ENCODE measurements around the gene USP17L13. TPM values are rescaled to one million over a fixed set of nuclear protein-coding genes. Genes with fewer than 3 reads are reported as not detected.
"Not testable (repeated sequence)": the region's sequence is repeated elsewhere in the genome, so short reads cannot be mapped to it uniquely, and the experiment has no call there.

Gene USP17L13
- total and polyA plus RNA-seq, 4 donors: not detected

DNA sequence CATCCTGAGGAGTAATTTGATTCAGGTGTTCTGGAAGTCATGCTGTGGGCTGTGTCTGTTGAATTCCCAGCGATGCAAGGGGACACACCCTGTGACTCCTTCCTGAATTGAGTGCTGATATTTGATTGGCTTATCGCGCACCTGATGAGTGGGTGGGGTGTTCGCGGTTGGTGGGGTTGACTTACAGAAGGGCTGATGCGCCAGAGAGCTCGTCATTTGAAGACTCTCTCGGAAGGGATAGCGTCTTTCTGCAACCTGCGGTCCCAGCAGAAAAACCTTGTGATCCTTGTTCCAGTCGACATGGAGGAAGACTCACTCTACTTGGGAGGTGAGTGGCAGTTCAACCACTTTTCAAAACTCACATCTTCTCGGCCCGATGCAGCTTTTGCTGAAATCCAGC is 28.4 kb downstream of the USP17L13 start, which contains the start of gene USP17L19:
USP17L19 (plus strand) TSS at position 301 of the 400 bp plus-strand sequence; CDS start at position 301, 0 bp downstream.
- DNase-seq (ENCODE audit: low read depth in 4 of 6, low spot score in 6 of 6); H3K36me3 ChIP-seq (ENCODE audit: control insufficient read depth, insufficient read depth, low read length): not testable (repeated sequence)
- no CpG with 5 or more reads among the region's 13 CpGs for WGBS (ENCODE audit: insufficient coverage)

DNA sequence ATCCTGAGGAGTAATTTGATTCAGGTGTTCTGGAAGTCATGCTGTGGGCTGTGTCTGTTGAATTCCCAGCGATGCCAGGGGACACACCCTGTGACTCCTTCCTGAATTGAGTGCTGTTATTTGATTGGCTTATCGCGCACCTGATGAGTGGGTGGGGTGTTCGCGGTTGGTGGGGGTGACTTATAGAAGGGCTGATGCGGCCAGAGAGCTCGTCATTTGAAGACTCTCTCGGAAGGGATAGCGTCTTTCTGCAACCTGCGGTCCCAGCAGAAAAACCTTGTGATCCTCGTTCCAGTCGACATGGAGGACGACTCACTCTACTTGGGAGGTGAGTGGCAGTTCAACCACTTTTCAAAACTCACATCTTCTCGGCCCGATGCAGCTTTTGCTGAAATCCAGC is 33.1 kb downstream of the USP17L13 start, which contains the start of gene USP17L20:
USP17L20 (plus strand) TSS at position 301 of the 400 bp plus-strand sequence; CDS start at position 301, 0 bp downstream.
- not testable (repeated sequence) for H3K27ac ChIP-seq (ENCODE audit: low read depth, low read length); H3K9me3 ChIP-seq (ENCODE audit: control insufficient read depth, insufficient read depth, low read length); H3K4me1 ChIP-seq (ENCODE audit: control insufficient read depth, insufficient read depth, low read length); H3K27me3 ChIP-seq (ENCODE audit: control insufficient read depth, insufficient read depth, low read length); DNase-seq (ENCODE audit: low read depth in 4 of 6, low spot score in 6 of 6); H3K4me3 ChIP-seq (ENCODE audit: low read depth, low read length); H3K36me3 ChIP-seq (ENCODE audit: control insufficient read depth, insufficient read depth, low read length)
- no CpG with 5 or more reads among the region's 15 CpGs for WGBS (ENCODE audit: insufficient coverage)

More for the DNA sequence above, 28.4 kb downstream of the USP17L13 start, which contains the start of gene USP17L19:
- H3K4me1 ChIP-seq (ENCODE audit: control insufficient read depth, insufficient read depth, low read length); H3K9me3 ChIP-seq (ENCODE audit: control insufficient read depth, insufficient read depth, low read length); H3K4me3 ChIP-seq (ENCODE audit: low read depth, low read length); H3K27me3 ChIP-seq (ENCODE audit: control insufficient read depth, insufficient read depth, low read length); H3K27ac ChIP-seq (ENCODE audit: low read depth, low read length): not testable (repeated sequence)

DNA sequence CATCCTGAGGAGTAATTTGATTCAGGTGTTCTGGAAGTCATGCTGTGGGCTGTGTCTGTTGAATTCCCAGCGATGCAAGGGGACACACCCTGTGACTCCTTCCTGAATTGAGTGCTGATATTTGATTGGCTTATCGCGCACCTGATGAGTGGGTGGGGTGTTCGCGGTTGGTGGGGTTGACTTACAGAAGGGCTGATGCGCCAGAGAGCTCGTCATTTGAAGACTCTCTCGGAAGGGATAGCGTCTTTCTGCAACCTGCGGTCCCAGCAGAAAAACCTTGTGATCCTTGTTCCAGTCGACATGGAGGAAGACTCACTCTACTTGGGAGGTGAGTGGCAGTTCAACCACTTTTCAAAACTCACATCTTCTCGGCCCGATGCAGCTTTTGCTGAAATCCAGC is 37.9 kb downstream of the USP17L13 start, which contains the start of gene USP17L21:
USP17L21 (plus strand) TSS at position 301 of the 400 bp plus-strand sequence; CDS start at position 301, 0 bp downstream.
- not testable (repeated sequence) for DNase-seq (ENCODE audit: low read depth in 4 of 6, low spot score in 6 of 6); H3K27ac ChIP-seq (ENCODE audit: low read depth, low read length); H3K9me3 ChIP-seq (ENCODE audit: control insufficient read depth, insufficient read depth, low read length); H3K4me1 ChIP-seq (ENCODE audit: control insufficient read depth, insufficient read depth, low read length); H3K27me3 ChIP-seq (ENCODE audit: control insufficient read depth, insufficient read depth, low read length); H3K36me3 ChIP-seq (ENCODE audit: control insufficient read depth, insufficient read depth, low read length); H3K4me3 ChIP-seq (ENCODE audit: low read depth, low read length)
- no CpG with 5 or more reads among the region's 13 CpGs for WGBS (ENCODE audit: insufficient coverage)

DNA sequence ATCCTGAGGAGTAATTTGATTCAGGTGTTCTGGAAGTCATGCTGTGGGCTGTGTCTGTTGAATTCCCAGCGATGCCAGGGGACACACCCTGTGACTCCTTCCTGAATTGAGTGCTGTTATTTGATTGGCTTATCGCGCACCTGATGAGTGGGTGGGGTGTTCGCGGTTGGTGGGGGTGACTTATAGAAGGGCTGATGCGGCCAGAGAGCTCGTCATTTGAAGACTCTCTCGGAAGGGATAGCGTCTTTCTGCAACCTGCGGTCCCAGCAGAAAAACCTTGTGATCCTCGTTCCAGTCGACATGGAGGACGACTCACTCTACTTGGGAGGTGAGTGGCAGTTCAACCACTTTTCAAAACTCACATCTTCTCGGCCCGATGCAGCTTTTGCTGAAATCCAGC is 42.6 kb downstream of the USP17L13 start, which contains the start of gene USP17L22:
USP17L22 (plus strand) TSS at position 301 of the 400 bp plus-strand sequence; CDS start at position 301, 0 bp downstream.
- H3K27me3 ChIP-seq (ENCODE audit: control insufficient read depth, insufficient read depth, low read length); H3K9me3 ChIP-seq (ENCODE audit: control insufficient read depth, insufficient read depth, low read length); H3K27ac ChIP-seq (ENCODE audit: low read depth, low read length); H3K4me1 ChIP-seq (ENCODE audit: control insufficient read depth, insufficient read depth, low read length); H3K36me3 ChIP-seq (ENCODE audit: control insufficient read depth, insufficient read depth, low read length); DNase-seq (ENCODE audit: low read depth in 4 of 6, low spot score in 6 of 6); H3K4me3 ChIP-seq (ENCODE audit: low read depth, low read length): not testable (repeated sequence)
- WGBS (ENCODE audit: insufficient coverage): no CpG with 5 or more reads among the region's 15 CpGs

DNA sequence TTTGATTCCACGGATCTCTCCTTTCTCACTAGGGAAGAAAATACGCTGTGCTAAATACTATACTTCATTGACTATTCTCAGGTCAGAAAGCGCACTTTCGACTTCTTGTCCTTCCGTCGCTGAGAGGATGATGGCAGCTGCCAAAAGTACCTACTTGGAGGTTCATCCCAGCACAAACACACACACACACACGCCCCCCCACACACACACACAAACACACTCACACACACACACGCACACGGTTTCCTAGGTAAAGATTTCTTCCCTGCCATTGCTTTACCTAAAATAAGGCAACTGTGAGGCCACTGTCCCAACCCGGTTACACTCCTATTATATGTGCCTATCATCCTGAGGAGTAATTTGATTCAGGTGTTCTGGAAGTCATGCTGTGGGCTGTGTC is 47.0 kb downstream of the USP17L13 start:
- 60% methylated on average over 1 of the region's 10 CpGs for WGBS (ENCODE audit: insufficient coverage)

More for the DNA sequence above, 47.0 kb downstream of the USP17L13 start:
- not testable (repeated sequence) for H3K36me3 ChIP-seq (ENCODE audit: control insufficient read depth, insufficient read depth, low read length); DNase-seq (ENCODE audit: low read depth in 4 of 6, low spot score in 6 of 6); H3K9me3 ChIP-seq (ENCODE audit: control insufficient read depth, insufficient read depth, low read length); H3K27ac ChIP-seq (ENCODE audit: low read depth, low read length); H3K4me1 ChIP-seq (ENCODE audit: control insufficient read depth, insufficient read depth, low read length); H3K4me3 ChIP-seq (ENCODE audit: low read depth, low read length); H3K27me3 ChIP-seq (ENCODE audit: control insufficient read depth, insufficient read depth, low read length)

Other genes with a start within 250 kb of the USP17L13 start
- gene FAM90A26, start 54.5 kb upstream of the USP17L13 start, total RNA-seq: not detected
- gene FAM90A26, start 54.5 kb upstream of the USP17L13 start, polyA plus RNA-seq (ENCODE audit: insufficient read length in 2 of 2): under 1 TPM in 1 of 2 donors, not detected in 1; 0.20 TPM
- not detected for gene USP17L10, start 14.2 kb upstream of the USP17L13 start, total RNA-seq
- gene USP17L10, start 14.2 kb upstream of the USP17L13 start, polyA plus RNA-seq (ENCODE audit: insufficient read length in 2 of 2): not detected
- gene USP17L11, start 9.5 kb upstream of the USP17L13 start, total RNA-seq: not detected
- not detected for gene USP17L11, start 9.5 kb upstream of the USP17L13 start, polyA plus RNA-seq (ENCODE audit: insufficient read length in 2 of 2)
- not detected for gene USP17L12, start 4.7 kb upstream of the USP17L13 start, total RNA-seq
- gene USP17L12, start 4.7 kb upstream of the USP17L13 start, polyA plus RNA-seq (ENCODE audit: insufficient read length in 2 of 2): not detected
- gene USP17L15, start 9.5 kb downstream of the USP17L13 start, total RNA-seq: not detected
- gene USP17L15, start 9.5 kb downstream of the USP17L13 start, polyA plus RNA-seq (ENCODE audit: insufficient read length in 2 of 2): not detected
- not detected for gene USP17L17, start 19.0 kb downstream of the USP17L13 start, total RNA-seq
- gene USP17L17, start 19.0 kb downstream of the USP17L13 start, polyA plus RNA-seq (ENCODE audit: insufficient read length in 2 of 2): not detected
- not detected for gene USP17L18, start 23.7 kb downstream of the USP17L13 start, total RNA-seq
- gene USP17L18, start 23.7 kb downstream of the USP17L13 start, polyA plus RNA-seq (ENCODE audit: insufficient read length in 2 of 2): not detected
- gene USP17L19, start 28.5 kb downstream of the USP17L13 start, total RNA-seq: not detected
- gene USP17L19, start 28.5 kb downstream of the USP17L13 start, polyA plus RNA-seq (ENCODE audit: insufficient read length in 2 of 2): not detected
- gene USP17L20, start 33.2 kb downstream of the USP17L13 start, total RNA-seq: not detected
- gene USP17L20, start 33.2 kb downstream of the USP17L13 start, polyA plus RNA-seq (ENCODE audit: insufficient read length in 2 of 2): not detected
- not detected for gene USP17L21, start 38.0 kb downstream of the USP17L13 start, total RNA-seq
- gene USP17L21, start 38.0 kb downstream of the USP17L13 start, polyA plus RNA-seq (ENCODE audit: insufficient read length in 2 of 2): not detected
- not detected for gene USP17L22, start 42.7 kb downstream of the USP17L13 start, total RNA-seq
- not detected for gene USP17L22, start 42.7 kb downstream of the USP17L13 start, polyA plus RNA-seq (ENCODE audit: insufficient read length in 2 of 2)
- not detected for gene USP17L24, start 100.3 kb downstream of the USP17L13 start, total RNA-seq
- gene USP17L24, start 100.3 kb downstream of the USP17L13 start, polyA plus RNA-seq (ENCODE audit: insufficient read length in 2 of 2): not detected
- gene USP17L25, start 105.0 kb downstream of the USP17L13 start, total RNA-seq: not detected
- gene USP17L25, start 105.0 kb downstream of the USP17L13 start, polyA plus RNA-seq (ENCODE audit: insufficient read length in 2 of 2): not detected
- not detected for gene USP17L26, start 109.8 kb downstream of the USP17L13 start, total RNA-seq
- not detected for gene USP17L26, start 109.8 kb downstream of the USP17L13 start, polyA plus RNA-seq (ENCODE audit: insufficient read length in 2 of 2)
- gene USP17L5, start 114.5 kb downstream of the USP17L13 start, total RNA-seq: not detected
- not detected for gene USP17L5, start 114.5 kb downstream of the USP17L13 start, polyA plus RNA-seq (ENCODE audit: insufficient read length in 2 of 2)
- gene USP17L27, start 119.3 kb downstream of the USP17L13 start, total RNA-seq: not detected
- gene USP17L27, start 119.3 kb downstream of the USP17L13 start, polyA plus RNA-seq (ENCODE audit: insufficient read length in 2 of 2): not detected
- gene USP17L28, start 124.0 kb downstream of the USP17L13 start, total RNA-seq: not detected
- gene USP17L28, start 124.0 kb downstream of the USP17L13 start, polyA plus RNA-seq (ENCODE audit: insufficient read length in 2 of 2): not detected
- gene USP17L29, start 128.7 kb downstream of the USP17L13 start, total RNA-seq: not detected
- gene USP17L29, start 128.7 kb downstream of the USP17L13 start, polyA plus RNA-seq (ENCODE audit: insufficient read length in 2 of 2): not detected
- not detected for gene USP17L30, start 138.2 kb downstream of the USP17L13 start, total RNA-seq
- gene USP17L30, start 138.2 kb downstream of the USP17L13 start, polyA plus RNA-seq (ENCODE audit: insufficient read length in 2 of 2): not detected
- gene DEFB131A, start 219.5 kb downstream of the USP17L13 start, total RNA-seq: not detected
- not detected for gene DEFB131A, start 219.5 kb downstream of the USP17L13 start, polyA plus RNA-seq (ENCODE audit: insufficient read length in 2 of 2)